Neural progenitor cell (in vitro differentiated cells): ENCODE measurements around the gene ALPK1.

Source experiments
- CTCF ChIP-seq: fragments of 200-600 bp; sonication (generic); IDR thresholded peaks from 2 replicates; pipeline ENCODE4 v1.5.1; 2017; ENCODE audit warnings: antibody characterized with exemption, mild to moderate bottlenecking
- EZH2 ChIP-seq: fragments of 200-600 bp; sonication (generic); IDR thresholded peaks from 2 replicates; pipeline ENCODE4 v1.6.1; 2017; ENCODE audit warnings: antibody characterized with exemption, mild to moderate bottlenecking, moderate library complexity

- TF ChIP-seq CTCF (no peak), EZH2 (no peak)
Measured at GRCh38 chr4:112328734-112329130, 31.6 kb downstream of the ALPK1 start.
